ENCODE results near the gene CSF1. TPM values are rescaled to one million over a fixed set of nuclear protein-coding genes. Genes with fewer than 3 reads are reported as not detected.

CSF1 gene
- total and polyA plus RNA-seq, 2 donors (not counting 3 experiments of a cell fraction or from before 2014, with no cell fraction given): 24.5 to 28.9 TPM

- FAIRE-seq (no peak), DNase-seq (ENCODE audit: low read depth, low spot score) (no peak)
- H4K20me1 ChIP-seq (replicated peaks; ENCODE audit: control insufficient read depth, extremely low read depth, insufficient read depth, low read length): no peaks in the 10 kb centered on the region
- intact Hi-C loops (cut with micrococcal nuclease) (no loop called here), dilution Hi-C loops (cut with MboI; ENCODE audit: extremely low pct_ligation_motif_present, low sequenced_read_pairs) (no loop called here)
- H3K4me1 ChIP-seq (ENCODE audit: control insufficient read depth, extremely low read depth, insufficient read depth, low read length): peaks cover 8% of the 10 kb centered on the region
- no peaks in the 10 kb centered on the region for H3K79me2 ChIP-seq (ENCODE audit: control insufficient read depth, insufficient read depth, low read length)
- TF ChIP-seq MYC (IDR thresholded peaks at IDR 0.05; ENCODE audit: low read depth, low read length): no peak
- TF ChIP-seq FOS (IDR thresholded peaks at IDR 0.05; ENCODE audit: borderline replicate concordance, insufficient read depth, low read length): no peak
- no peak for TF ChIP-seq POLR2AphosphoS5 (IDR thresholded peaks at IDR 0.05; ENCODE audit: insufficient read depth, low read depth, low read length)
- no peak for TF ChIP-seq CTCF (IDR thresholded peaks at IDR 0.05; ENCODE audit: extremely low read depth in 1 of 2, insufficient read depth in 1 of 2, low read depth in 1 of 2, low read length in 2 of 2)
- TF ChIP-seq GATA2 (IDR thresholded peaks at IDR 0.05; ENCODE audit: insufficient read depth, insufficient read length, low read depth, low read length): no peak
- H2AFZ ChIP-seq (ENCODE audit: low read depth, low read length): no peak overlapping the region
- no TSS peak for BruUV-seq (replicated peaks)
- no peaks in the 10 kb centered on the region for H3K36me3 ChIP-seq (ENCODE audit: control insufficient read depth in 2 of 2, extremely low read depth in 1 of 2, insufficient read depth in 2 of 2, low read length in 2 of 2)
- ChIA-PET POLR2A (no interaction called here), CTCF (no interaction called here)
- H3K9me1 ChIP-seq (replicated peaks; ENCODE audit: control insufficient read depth, extremely low read depth, insufficient read depth, low read length): no peaks in the 10 kb centered on the region
- no peak overlapping the region for H3K4me2 ChIP-seq (ENCODE audit: insufficient read depth, low read length)
- no peak overlapping the region for H3K27ac ChIP-seq (ENCODE audit: insufficient read depth, low read depth, low read length)
- no peak overlapping the region for H3K9ac ChIP-seq (replicated peaks; ENCODE audit: extremely low read depth, insufficient read depth, low read length)
- no peaks in the 10 kb centered on the region for H3K9me3 ChIP-seq (replicated peaks; ENCODE audit: control insufficient read depth, insufficient read depth, low read length)
- no peak overlapping the region for H3K4me3 ChIP-seq (replicated peaks in 1 of 3; ENCODE audit: insufficient read depth in 1 of 3, low read depth in 1 of 3, low read length in 3 of 3)
- peaks cover 0 to 9% of the 10 kb centered on the region in 2 experiments for H3K27me3 ChIP-seq (ENCODE audit: control insufficient read depth in 2 of 2, insufficient read depth in 2 of 2, low read length in 2 of 2)
These were observed 29.4 kb upstream of the CSF1 start for GRCh38 chr1:109880971-109881894.
